OCI-LY1 (cell line): ENCODE results near the gene ZNF322.

Experiments used
- H2AFZ ChIP-seq: fragments of 200-600 bp; sonication (generic), shearing (Covaris generic); 2 replicates; pipeline ENCODE4 v1.6.0; 2014; ENCODE audit warnings: antibody characterized with exemption, mild to moderate bottlenecking, low read length
- H3F3A ChIP-seq: fragments of 200-600 bp; sonication (generic), shearing (Covaris generic); 2 replicates; pipeline ENCODE4 v1.6.0; 2014; ENCODE audit warnings: mild to moderate bottlenecking, antibody characterized with exemption, low read length, moderate library complexity; ENCODE audit not compliant: insufficient read depth
- H3K27ac ChIP-seq: fragments of 200-600 bp; sonication (generic); 2 replicates; pipeline ENCODE4 v1.5.1; 2014; ENCODE audit warnings: low read length, mixed run types, mild to moderate bottlenecking, low read depth; ENCODE audit not compliant: poor library complexity, severe bottlenecking
- H3K27me3 ChIP-seq: fragments of 200-600 bp; sonication (generic); 2 replicates; pipeline ENCODE4 v1.6.0; 2014; ENCODE audit warnings: antibody characterized with exemption, mild to moderate bottlenecking, low read length, moderate library complexity; ENCODE audit not compliant: insufficient read depth
- H3K36me3 ChIP-seq: fragments of 200-600 bp; sonication (generic); 2 replicates; pipeline ENCODE4 v1.6.1; 2014; ENCODE audit warnings: mild to moderate bottlenecking, antibody characterized with exemption, low read length, moderate library complexity, mixed read lengths; ENCODE audit not compliant: insufficient read depth
- H3K4me1 ChIP-seq: fragments of 200-600 bp; sonication (generic); 2 replicates; pipeline ENCODE4 v1.5.1; 2014; ENCODE audit warnings: mild to moderate bottlenecking, low read length, moderate library complexity; ENCODE audit not compliant: insufficient read depth, severe bottlenecking
- H3K4me2 ChIP-seq: fragments of 200-600 bp; sonication (generic), shearing (Covaris generic); 2 replicates; pipeline ENCODE4 v1.6.1; 2014; ENCODE audit warnings: low read length
- H3K4me3 ChIP-seq: fragments of 200-600 bp; sonication (generic); 2 replicates; pipeline ENCODE4 v1.5.1; 2014; ENCODE audit warnings: low read length, low read depth, mild to moderate bottlenecking, mixed read lengths; ENCODE audit not compliant: poor library complexity, severe bottlenecking
- H3K79me2 ChIP-seq: fragments of 200-600 bp; shearing (Covaris generic); 2 replicates; pipeline ENCODE4 v1.6.1; 2016; ENCODE audit warnings: mixed run types, low read length, mixed read lengths; ENCODE audit not compliant: insufficient read depth
- H3K9ac ChIP-seq: fragments of 200-600 bp; sonication (generic), shearing (Covaris generic); 2 replicates; pipeline ENCODE4 v1.6.1; 2014; ENCODE audit warnings: mild to moderate bottlenecking, low read length, mixed read lengths
- H3K9me2 ChIP-seq: fragments of 200-600 bp; sonication (generic), shearing (Covaris generic); 2 replicates; pipeline ENCODE4 v1.6.1; 2014; ENCODE audit warnings: low read depth, mild to moderate bottlenecking, low read length, mixed read lengths
- H3K9me3 ChIP-seq: fragments of 200-600 bp; shearing (Covaris generic); 2 replicates; pipeline ENCODE4 v1.6.1; 2014; ENCODE audit warnings: low read length, mixed read lengths
- H4K20me1 ChIP-seq: fragments of 200-600 bp; sonication (generic), shearing (Covaris generic); 2 replicates; pipeline ENCODE4 v1.6.0; 2016; ENCODE audit warnings: mild to moderate bottlenecking, low read length; ENCODE audit not compliant: insufficient read depth
- EZH2 ChIP-seq: fragments of 200-600 bp; sonication (generic), shearing (Covaris generic); IDR thresholded peaks from 2 replicates; pipeline ENCODE4 v1.8.0; 2017; ENCODE audit warnings: borderline replicate concordance, mixed run types, mild to moderate bottlenecking, antibody characterized with exemption, low read length, moderate library complexity, mixed read lengths
- TF ChIP-seq, protein P1 (sequence below): fragments of 200-600 bp; sonication (generic), shearing (Covaris generic); IDR thresholded peaks from 2 replicates; pipeline ENCODE4 v1.5.1; 2017; ENCODE audit warnings: mild to moderate bottlenecking, antibody characterized with exemption, low read length, moderate library complexity, mixed read lengths

ZNF322 gene

DNA sequence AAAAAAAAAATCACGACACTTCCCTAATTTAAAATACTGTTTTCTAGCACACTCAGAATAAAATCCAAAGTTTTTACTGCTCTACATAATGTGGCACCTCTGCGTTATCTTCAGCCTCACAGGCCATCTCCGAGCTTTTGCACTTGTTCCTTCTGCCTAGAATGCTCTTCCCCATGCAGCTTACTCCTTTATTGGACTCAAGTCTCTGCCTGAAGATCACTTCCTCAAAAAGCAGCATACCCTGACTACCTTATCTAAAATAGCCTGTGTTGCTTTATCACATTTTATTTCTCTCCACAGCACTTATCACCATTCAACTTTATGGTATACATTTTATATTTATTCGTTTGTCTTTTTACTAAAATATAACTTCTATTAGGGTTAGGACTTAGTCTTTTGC lies 2.3 kb downstream of the ZNF322 start:
- no peak overlapping the region for H2AFZ ChIP-seq
- no peaks in the 10 kb centered on the region for H3K79me2 ChIP-seq
- H3K27me3 ChIP-seq = no peaks in the 10 kb centered on the region
- H3K9me3 ChIP-seq = 0 out of 2 replicates have a peak, but pooled peaks cover 6% of the 10 kb centered on the region
- H3F3A ChIP-seq = no peaks in the 10 kb centered on the region
- no peaks in the 10 kb centered on the region for H4K20me1 ChIP-seq
- H3K36me3 ChIP-seq = peaks cover 56% of the 10 kb centered on the region
- no peak overlapping the region for H3K4me2 ChIP-seq
- TF ChIP-seq EZH2 = no peak
- TF ChIP-seq, protein P1, sequence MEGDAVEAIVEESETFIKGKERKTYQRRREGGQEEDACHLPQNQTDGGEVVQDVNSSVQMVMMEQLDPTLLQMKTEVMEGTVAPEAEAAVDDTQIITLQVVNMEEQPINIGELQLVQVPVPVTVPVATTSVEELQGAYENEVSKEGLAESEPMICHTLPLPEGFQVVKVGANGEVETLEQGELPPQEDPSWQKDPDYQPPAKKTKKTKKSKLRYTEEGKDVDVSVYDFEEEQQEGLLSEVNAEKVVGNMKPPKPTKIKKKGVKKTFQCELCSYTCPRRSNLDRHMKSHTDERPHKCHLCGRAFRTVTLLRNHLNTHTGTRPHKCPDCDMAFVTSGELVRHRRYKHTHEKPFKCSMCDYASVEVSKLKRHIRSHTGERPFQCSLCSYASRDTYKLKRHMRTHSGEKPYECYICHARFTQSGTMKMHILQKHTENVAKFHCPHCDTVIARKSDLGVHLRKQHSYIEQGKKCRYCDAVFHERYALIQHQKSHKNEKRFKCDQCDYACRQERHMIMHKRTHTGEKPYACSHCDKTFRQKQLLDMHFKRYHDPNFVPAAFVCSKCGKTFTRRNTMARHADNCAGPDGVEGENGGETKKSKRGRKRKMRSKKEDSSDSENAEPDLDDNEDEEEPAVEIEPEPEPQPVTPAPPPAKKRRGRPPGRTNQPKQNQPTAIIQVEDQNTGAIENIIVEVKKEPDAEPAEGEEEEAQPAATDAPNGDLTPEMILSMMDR = no peak
- H3K4me3 ChIP-seq = no peak overlapping the region
- no peak overlapping the region for H3K9ac ChIP-seq
- peaks cover 14% of the 10 kb centered on the region for H3K4me1 ChIP-seq
- no peaks in the 10 kb centered on the region for H3K9me2 ChIP-seq
- H3K27ac ChIP-seq = no peak overlapping the region

DNA sequence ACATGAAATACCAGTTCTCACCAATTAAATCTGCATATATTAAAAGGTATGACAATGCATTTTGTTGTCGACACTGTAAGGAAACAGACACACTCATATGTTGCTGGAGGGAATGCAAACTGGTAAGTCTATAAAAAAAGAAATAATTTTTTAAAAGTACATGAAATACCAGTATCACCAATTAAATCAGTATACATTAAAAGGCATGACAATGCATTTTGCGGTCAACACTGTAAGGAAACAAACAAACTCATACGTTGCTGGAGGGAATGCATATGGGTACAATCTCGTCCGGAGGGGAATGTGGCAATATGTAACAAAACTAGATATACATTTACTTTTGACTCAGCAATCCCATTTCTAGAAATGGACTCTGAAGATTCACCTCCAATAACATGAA lies 6.5 kb downstream of the ZNF322 start:
- H3K9me3 ChIP-seq = peaks cover 24% of the 10 kb centered on the region
- no peak overlapping the region for H3K27ac ChIP-seq
- peaks cover under 1% of the 10 kb centered on the region for H3K4me1 ChIP-seq
- H3K36me3 ChIP-seq = peaks cover 82% of the 10 kb centered on the region
- H3K4me2 ChIP-seq = no peak overlapping the region
- no peaks in the 10 kb centered on the region for H3K27me3 ChIP-seq
- H3K9ac ChIP-seq = no peak overlapping the region
- H3F3A ChIP-seq = no peaks in the 10 kb centered on the region
- TF ChIP-seq EZH2 = no peak
- TF ChIP-seq, protein P1 = no peak
- no peak overlapping the region for H2AFZ ChIP-seq
- no peaks in the 10 kb centered on the region for H3K79me2 ChIP-seq
- H3K9me2 ChIP-seq = no peaks in the 10 kb centered on the region
- no peaks in the 10 kb centered on the region for H4K20me1 ChIP-seq
- no peak overlapping the region for H3K4me3 ChIP-seq

DNA sequence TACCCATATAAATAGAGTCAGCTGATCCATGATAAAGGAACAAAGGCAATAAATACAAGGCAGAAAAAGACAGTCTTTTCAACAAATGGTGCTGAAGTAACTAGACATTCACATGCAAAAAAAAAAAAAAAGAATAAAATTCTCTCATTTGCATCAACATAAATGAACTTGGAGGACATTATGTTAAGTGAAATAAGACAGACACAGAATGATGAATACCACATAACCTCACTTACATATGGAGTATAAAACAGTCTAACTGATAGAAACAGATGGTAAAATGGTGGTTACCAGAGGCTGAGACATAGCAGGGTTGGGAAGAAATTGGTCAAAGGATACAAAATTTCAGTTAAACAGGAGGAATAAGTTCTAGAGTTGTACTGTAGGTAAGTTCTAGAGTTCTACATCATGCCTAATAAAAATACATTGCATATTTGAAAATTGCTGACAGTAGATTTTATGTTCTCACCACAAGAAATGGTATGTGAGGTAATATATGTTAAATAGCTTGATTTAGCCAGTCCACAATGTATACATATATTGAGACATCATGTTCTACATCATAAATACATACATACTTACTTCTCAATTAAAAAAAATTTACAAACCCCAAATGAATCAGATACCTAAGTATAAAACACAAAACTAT lies 8.3 kb downstream of the ZNF322 start:
- H3K27me3 ChIP-seq = no peaks in the 10 kb centered on the region

More for the DNA sequence above, 8.3 kb downstream of the ZNF322 start:
- no peaks in the 10 kb centered on the region for H4K20me1 ChIP-seq
- H3K4me3 ChIP-seq = no peak overlapping the region
- H3K27ac ChIP-seq = no peak overlapping the region
- no peaks in the 10 kb centered on the region for H3F3A ChIP-seq
- no peaks in the 10 kb centered on the region for H3K4me1 ChIP-seq
- peaks cover 5% of the 10 kb centered on the region; the same call in 1 of the 2 replicates for H3K79me2 ChIP-seq
- H3K9me2 ChIP-seq = no peaks in the 10 kb centered on the region
- peaks cover 65% of the 10 kb centered on the region for H3K36me3 ChIP-seq
- H2AFZ ChIP-seq = no peak overlapping the region
- no peak overlapping the region for H3K4me2 ChIP-seq
- H3K9ac ChIP-seq = no peak overlapping the region
- H3K9me3 ChIP-seq = peaks cover 27% of the 10 kb centered on the region
- TF ChIP-seq, protein P1 = no peak
- TF ChIP-seq EZH2 = no peak
